ENCODE results near the gene PAQR6.

- no peak for TF ChIP-seq CEBPB (IDR thresholded peaks at IDR 0.05; ENCODE audit: low read depth, low read length)
- no peak for TF ChIP-seq CTCF (conservative IDR thresholded peaks at IDR 0.05; ENCODE audit: low read depth, low read length)
- TF ChIP-seq POLR2A (IDR thresholded peaks at IDR 0.05; ENCODE audit: low read depth, low read length) = no peak
These were observed 43.6 kb upstream of the PAQR6 start for GRCh38 chr1:156291226-156292061.
